GM13977 (cell line): Measurements from ENCODE around the gene LRMDA.

Experiments
- DNase-seq: peaks from one replicate; pipeline ENCODE4 v3.0.0; 2012; ENCODE audit warnings: low spot score
- in situ Hi-C: fragments of 300-500 bp; cut with MboI; formaldehyde crosslinking; loops from one replicate; pipeline ENCODE4 v1.12.0; 2022; ENCODE audit warnings: low sequenced_read_pairs, low pct_unique_long_range_greater_than_20kb, mixed read lengths, inconsistent platforms; ENCODE audit not compliant: unreplicated experiment
- TF ChIP-seq, protein P1 (sequence below): IDR thresholded peaks from 2 replicates; pipeline ENCODE4 v1.5.1; 2012; ENCODE audit warnings: mild to moderate bottlenecking, control low read depth; ENCODE audit not compliant: insufficient read depth; ENCODE audit errors: extremely low read depth, missing control alignments

Gene LRMDA

DNA sequence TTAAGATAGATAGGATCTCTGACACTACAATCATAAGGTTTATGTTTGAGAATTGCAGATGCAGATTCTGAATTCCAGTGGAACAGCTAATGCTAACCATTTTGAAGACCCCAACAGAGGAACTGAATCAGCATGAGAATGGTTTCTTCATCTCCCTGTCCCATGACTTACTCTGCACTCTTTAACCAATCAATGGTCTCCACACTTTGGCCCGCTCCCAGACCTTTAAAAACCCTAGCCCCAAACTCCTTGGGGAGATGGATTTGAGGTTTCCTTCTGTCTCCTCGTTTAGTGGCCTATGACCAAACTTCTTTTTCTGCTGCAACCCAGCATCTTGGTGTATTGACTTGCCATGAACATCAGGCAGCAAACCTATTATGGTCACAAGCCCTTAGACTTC, 804.9 kb downstream of the LRMDA start:
- in situ Hi-C loops: no loop called here
- no peak for DNase-seq
- TF ChIP-seq, protein P1, sequence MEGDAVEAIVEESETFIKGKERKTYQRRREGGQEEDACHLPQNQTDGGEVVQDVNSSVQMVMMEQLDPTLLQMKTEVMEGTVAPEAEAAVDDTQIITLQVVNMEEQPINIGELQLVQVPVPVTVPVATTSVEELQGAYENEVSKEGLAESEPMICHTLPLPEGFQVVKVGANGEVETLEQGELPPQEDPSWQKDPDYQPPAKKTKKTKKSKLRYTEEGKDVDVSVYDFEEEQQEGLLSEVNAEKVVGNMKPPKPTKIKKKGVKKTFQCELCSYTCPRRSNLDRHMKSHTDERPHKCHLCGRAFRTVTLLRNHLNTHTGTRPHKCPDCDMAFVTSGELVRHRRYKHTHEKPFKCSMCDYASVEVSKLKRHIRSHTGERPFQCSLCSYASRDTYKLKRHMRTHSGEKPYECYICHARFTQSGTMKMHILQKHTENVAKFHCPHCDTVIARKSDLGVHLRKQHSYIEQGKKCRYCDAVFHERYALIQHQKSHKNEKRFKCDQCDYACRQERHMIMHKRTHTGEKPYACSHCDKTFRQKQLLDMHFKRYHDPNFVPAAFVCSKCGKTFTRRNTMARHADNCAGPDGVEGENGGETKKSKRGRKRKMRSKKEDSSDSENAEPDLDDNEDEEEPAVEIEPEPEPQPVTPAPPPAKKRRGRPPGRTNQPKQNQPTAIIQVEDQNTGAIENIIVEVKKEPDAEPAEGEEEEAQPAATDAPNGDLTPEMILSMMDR: no peak

DNA sequence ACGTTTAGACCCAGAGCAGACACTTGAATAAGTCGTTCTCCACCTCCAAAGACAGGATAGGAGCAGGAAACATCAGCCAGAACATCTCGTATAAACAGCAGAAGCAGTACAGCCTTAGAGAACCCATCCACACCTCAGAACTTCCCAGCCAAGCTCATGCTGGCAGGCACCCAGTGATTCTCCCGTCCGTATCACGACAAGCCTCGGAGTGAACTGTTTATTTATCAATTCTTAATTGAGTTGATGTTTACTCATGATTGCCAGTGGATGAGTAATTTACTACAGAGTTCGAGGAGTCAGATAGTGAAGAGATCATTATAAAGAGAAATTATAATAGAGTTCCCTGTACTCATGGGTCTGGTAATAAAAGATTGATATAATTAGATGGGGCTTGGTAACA, 811.5 kb downstream of the LRMDA start:
- in situ Hi-C loops: no loop called here
- TF ChIP-seq, protein P1: no peak
- DNase-seq: no peak

DNA sequence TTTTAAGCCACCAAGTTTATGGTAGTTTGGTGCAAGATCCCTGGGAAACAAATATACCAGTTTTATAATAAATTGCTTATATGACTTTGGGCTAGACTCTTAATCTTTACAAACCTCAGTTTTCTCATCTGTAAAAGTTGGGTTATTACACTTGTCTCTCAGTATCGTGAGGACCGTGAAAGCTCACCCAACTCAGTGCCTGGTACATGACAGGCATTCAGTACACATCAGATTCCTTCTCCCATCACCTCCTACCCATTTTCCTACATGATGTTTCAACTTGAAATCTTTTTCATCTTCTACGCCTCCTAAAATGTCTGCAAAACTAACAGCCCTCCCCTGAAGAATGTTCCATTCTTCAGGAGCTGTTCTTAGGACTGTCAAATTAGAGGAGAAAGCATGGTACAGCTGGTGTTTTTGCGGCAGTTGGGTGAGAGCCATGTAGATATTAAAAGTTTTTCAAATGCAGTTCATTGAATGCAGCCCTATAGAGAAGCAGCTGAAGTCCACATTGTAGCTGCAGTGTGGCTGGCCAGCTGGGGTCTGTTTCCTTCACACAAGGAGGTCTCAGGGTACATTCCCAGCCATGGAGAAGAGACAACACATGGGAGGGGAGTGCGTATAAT, 812.8 kb downstream of the LRMDA start:
- in situ Hi-C loops: no loop called here
- TF ChIP-seq, protein P1: no peak
- DNase-seq: no peak

DNA sequence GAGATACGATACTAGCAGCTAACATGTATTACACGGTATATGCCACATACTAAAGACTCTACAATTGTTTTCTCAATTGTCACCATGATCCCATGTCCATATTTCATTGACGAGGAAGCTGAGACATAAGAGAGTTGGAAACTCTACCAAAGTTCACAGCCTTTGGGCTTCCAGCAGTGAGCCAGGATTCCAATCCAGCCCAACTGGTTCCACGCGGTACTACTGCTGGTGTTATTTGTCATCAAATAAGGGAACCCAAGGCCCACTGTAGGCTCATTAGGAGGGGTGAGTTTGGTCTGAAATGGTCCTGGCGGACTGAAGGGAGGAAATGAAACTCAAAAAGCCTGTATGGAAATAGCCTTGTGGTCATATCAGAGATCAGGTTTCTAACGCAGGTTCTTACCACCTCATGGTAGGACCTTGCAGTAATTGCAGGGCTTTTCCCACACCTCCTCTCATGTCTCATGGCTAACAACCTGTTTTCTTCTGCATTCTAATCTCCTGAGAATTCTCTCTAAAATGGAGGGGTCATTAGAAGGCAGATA, 814.6 kb downstream of the LRMDA start:
- in situ Hi-C loops: no loop called here
- no peak for DNase-seq
- TF ChIP-seq, protein P1: no peak

DNA sequence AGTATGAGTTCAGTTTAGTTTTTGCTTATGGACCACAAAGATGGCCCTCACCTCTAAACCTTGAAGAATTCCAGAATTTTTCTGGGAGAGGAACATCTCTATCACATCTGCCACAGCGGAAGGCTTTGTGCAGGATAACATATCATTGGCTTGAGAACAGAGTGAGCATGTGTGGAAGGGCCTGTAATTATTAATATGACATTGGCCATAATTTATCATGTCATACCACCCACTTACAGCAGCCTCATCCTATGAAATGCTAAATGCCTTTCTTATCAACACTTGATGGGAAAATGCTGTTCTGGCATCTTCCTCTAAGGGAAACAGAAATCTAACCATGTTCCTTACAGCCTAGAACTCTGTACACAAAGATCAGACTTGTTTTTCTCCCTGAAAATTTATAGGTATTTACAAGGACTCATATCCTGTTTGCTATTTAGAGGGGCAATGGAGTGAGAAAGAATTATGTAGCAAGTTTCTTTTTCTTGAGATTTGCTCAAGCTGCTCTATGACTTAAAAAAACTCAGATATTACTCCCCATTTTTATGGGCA, 817.3 kb downstream of the LRMDA start:
- no peak for DNase-seq
- TF ChIP-seq, protein P1: no peak
- in situ Hi-C loops: no loop called here

DNA sequence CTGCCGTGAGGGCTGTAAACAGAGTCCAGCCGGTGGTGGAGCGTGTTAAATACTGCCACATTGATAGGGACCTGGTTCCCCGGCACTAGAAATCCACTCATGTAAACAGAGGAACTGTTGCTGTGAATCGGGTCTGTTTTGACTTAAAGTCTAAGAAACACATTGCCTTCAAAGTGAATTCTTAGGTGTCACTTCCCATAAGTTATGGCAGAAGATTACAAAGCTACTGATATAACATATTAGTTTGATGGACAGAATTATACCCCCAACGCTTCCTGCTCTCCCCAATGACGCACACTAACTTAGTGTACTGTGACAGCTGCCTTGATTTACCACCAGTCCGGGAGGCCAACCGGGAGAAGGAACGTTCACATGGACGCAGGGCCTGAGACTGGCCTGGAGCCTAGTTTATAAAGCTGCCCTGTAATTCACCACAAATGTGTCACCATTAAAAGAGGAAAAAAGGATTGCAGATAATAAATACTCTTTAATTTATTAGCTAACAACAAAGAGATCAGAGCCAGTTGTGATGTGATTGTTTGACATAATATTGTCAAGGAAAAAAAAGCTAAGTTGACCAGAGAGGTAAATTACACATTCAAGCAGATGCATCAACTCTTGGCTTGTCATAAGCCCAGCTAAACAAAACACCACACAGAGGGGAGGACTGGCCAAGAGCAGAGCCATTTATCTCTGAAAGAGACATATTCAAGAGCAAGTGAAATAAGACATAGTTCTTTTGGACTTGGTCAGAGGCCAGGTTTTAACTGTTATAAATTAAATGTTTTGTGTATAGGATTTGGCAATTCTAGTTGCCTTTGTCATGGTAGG, 820.6 kb downstream of the LRMDA start:
- in situ Hi-C loops: no loop called here
- TF ChIP-seq, protein P1: no peak
- DNase-seq: no peak
